Measurements from ENCODE around the gene USP32. TPM values are rescaled to one million over a fixed set of nuclear protein-coding genes. Genes with fewer than 3 reads are reported as not detected.
"Not testable (repeated sequence)": the region's sequence is repeated elsewhere in the genome, so short reads cannot be mapped to it uniquely, and the experiment has no call there.

USP32 gene
- total and polyA plus RNA-seq, 2 donors from 2014 or later: 14.6 to 53.1 TPM

DNA sequence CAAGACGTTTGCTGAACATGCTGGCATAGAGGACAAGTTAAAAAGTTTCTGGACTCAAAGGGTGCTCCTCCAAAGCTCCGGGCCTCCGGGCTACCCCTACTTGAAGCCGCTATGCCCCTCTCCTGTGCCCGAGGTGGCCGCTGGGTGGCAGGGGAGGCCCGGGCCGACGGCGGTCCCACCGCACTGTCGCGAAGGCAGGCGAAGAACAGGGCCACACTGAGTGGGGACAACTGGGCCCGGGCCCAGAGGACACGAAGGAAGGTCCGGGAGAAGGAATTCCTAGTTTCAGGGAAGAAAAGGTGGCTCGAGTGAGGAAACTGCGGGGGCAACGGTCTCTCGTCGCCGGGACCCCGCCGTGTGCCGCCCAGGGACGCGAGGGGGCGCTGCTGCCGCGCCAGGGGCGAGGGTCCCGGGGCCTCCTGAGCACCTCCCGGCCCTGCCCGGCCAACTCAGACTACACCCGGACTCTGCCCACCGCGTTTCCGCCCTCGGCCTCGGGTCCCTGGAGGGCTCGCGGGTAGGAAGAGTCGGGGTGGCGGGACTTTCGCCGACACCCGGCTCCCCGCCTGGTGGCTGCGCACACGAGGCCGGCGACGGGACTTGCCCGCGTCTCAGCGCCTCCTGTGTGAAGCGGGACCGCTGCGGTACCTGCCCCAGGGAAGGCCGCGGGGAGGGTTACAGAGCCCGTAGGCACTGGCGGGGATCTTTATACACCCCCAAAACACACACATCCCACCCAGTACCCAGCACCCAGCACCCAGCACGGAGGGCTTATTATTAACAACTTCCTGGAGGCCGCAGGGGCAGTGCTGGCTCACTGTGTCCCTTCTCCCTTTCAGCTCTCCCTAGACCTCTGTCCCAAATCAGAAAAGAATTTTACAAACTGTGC, 29.6 kb upstream of the USP32 start:
- DNase-seq (peak; percentile 71 to 89 (median 77)), FAIRE-seq (no peak)
- Histone ChIP-seq H3K9ac (ENCODE audit: low read length in 3 of 3) (peak overlapping the region in 2 of 3 donors; percentile 31 to 55), H3K9me3 (ENCODE audit: control insufficient read depth in 2 of 3, insufficient read depth in 1 of 3, low read length in 3 of 3) (no peaks in the 10 kb centered on the region), H3K4me3 (ENCODE audit: low read length in 3 of 3) (peak overlapping the region; percentile 40 to 64 (median 42)), H3K36me3 (ENCODE audit: control insufficient read depth in 2 of 3, insufficient read depth in 3 of 3, low read length in 3 of 3) (no peaks in the 10 kb centered on the region), H3K27me3 (ENCODE audit: control insufficient read depth, insufficient read depth, low read length) (no peaks in the 10 kb centered on the region), H3K27ac (ENCODE audit: low read depth in 2 of 2, low read length in 2 of 2) (no peak overlapping the region), H3K4me1 (ENCODE audit: control insufficient read depth in 2 of 3, insufficient read depth in 2 of 3, low read depth in 1 of 3, low read length in 3 of 3) (peaks cover 0 to 5% (median 0%) of the 10 kb centered on the region in 3 donors)
- peak; percentile 58 for TF ChIP-seq CTCF (IDR thresholded peaks at IDR 0.05; ENCODE audit: borderline replicate concordance, extremely low read depth, insufficient read depth)
- intact Hi-C loops (cut with DNase I): no loop called here

DNA sequence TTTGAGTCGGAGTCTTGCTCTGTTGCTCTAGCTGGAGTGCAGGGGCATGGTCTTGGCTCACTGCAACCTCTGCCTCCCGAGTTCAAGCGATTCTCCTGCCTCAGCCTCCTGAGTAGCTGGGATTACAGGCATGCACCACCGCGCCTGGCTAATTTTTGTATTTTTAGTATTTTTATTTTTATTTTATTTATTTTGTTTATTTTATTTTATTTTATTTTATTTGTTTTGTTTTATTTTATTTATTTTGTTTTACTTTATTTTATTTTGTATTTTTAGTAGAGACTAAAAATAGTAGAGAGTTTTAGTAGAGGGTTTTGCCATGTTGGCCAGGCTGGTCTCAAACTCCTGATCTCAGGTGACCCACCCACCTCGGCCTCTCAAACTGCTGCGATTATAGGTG, 27.9 kb upstream of the USP32 start:
- H3K27me3 ChIP-seq (ENCODE audit: control insufficient read depth, insufficient read depth, low read length); H3K4me1 ChIP-seq (ENCODE audit: control insufficient read depth in 2 of 3, insufficient read depth in 2 of 3, low read depth in 1 of 3, low read length in 3 of 3); H3K9ac ChIP-seq (ENCODE audit: low read length in 3 of 3); intact Hi-C loops (cut with DNase I); H3K27ac ChIP-seq (ENCODE audit: low read depth in 2 of 2, low read length in 2 of 2); FAIRE-seq; H3K4me3 ChIP-seq (ENCODE audit: low read length in 3 of 3); H3K36me3 ChIP-seq (ENCODE audit: control insufficient read depth in 2 of 3, insufficient read depth in 3 of 3, low read length in 3 of 3); DNase-seq; H3K9me3 ChIP-seq (ENCODE audit: control insufficient read depth in 2 of 3, insufficient read depth in 1 of 3, low read length in 3 of 3): not testable (repeated sequence)

GRCh38 chr17:60419003-60419402, 27.1 kb upstream of the USP32 start:
- H3K9ac ChIP-seq (ENCODE audit: low read length in 3 of 3); H3K36me3 ChIP-seq (ENCODE audit: control insufficient read depth in 2 of 3, insufficient read depth in 3 of 3, low read length in 3 of 3); intact Hi-C loops (cut with DNase I); H3K4me1 ChIP-seq (ENCODE audit: control insufficient read depth in 2 of 3, insufficient read depth in 2 of 3, low read depth in 1 of 3, low read length in 3 of 3); H3K9me3 ChIP-seq (ENCODE audit: control insufficient read depth in 2 of 3, insufficient read depth in 1 of 3, low read length in 3 of 3); H3K27ac ChIP-seq (ENCODE audit: low read depth in 2 of 2, low read length in 2 of 2); H3K27me3 ChIP-seq (ENCODE audit: control insufficient read depth, insufficient read depth, low read length); FAIRE-seq; DNase-seq; H3K4me3 ChIP-seq (ENCODE audit: low read length in 3 of 3): not testable (repeated sequence)

DNA sequence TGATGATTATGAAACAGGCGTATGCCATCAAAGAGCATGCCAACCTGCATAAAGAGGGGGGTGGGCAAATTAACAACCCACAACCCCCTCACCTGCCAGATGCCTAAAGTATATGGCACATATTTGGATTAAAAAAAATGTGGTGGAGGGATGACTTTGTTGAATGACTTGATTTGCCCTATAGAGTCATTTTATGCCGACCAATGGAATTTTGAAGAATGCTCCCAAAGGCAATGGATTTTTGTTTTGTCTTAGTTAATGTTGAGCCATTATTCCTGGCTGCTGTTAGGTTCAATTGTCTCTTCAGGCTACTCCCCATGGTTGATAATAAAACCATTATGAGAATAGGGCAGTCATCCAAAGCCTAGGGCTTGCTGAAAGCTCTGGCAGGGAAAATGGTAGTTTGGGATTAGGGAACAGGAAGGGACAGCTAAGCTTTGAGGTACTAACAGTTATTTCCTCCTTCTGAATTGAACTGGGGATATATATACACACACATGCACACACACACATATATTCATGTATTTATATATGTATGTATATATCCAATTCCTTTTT, 24.5 kb upstream of the USP32 start:
- H3K36me3 ChIP-seq (ENCODE audit: control insufficient read depth in 2 of 3, insufficient read depth in 3 of 3, low read length in 3 of 3): no peaks in the 10 kb centered on the region
- intact Hi-C loops (cut with DNase I): no loop called here
- TF ChIP-seq CTCF (IDR thresholded peaks at IDR 0.05; ENCODE audit: borderline replicate concordance, extremely low read depth, insufficient read depth): no peak
- no peaks in the 10 kb centered on the region for H3K9me3 ChIP-seq (ENCODE audit: control insufficient read depth in 2 of 3, insufficient read depth in 1 of 3, low read length in 3 of 3)
- FAIRE-seq (no peak), DNase-seq (no peak)
- H3K4me1 ChIP-seq (ENCODE audit: control insufficient read depth in 2 of 3, insufficient read depth in 2 of 3, low read depth in 1 of 3, low read length in 3 of 3): peaks cover 0 to 3% (median 0%) of the 10 kb centered on the region in 3 donors
- H3K9ac ChIP-seq (ENCODE audit: low read length in 3 of 3): no peak overlapping the region
- H3K27ac ChIP-seq (ENCODE audit: low read depth in 2 of 2, low read length in 2 of 2): no peak overlapping the region
- H3K27me3 ChIP-seq (ENCODE audit: control insufficient read depth, insufficient read depth, low read length): no peaks in the 10 kb centered on the region
- H3K4me3 ChIP-seq (ENCODE audit: low read length in 3 of 3): no peak overlapping the region
